GM12891 (cell line): ENCODE measurements around the gene FREM1.

Source experiments
- PAX5 ChIP-seq: IDR thresholded peaks from 2 replicates; pipeline ENCODE4 v1.6.1; 2011; ENCODE audit warnings: low read length, moderate library complexity, mild to moderate bottlenecking; ENCODE audit not compliant: insufficient read depth, severe bottlenecking
- POLR2A ChIP-seq: IDR thresholded peaks from 2 replicates; pipeline ENCODE4 v1.6.1; 2011; ENCODE audit warnings: low read depth, low read length, control low read depth
- POLR2AphosphoS5 ChIP-seq: IDR thresholded peaks from 2 replicates; pipeline ENCODE4 v1.6.1; 2011; ENCODE audit warnings: low read depth, low read length, control low read depth
- POU2F2 ChIP-seq: IDR thresholded peaks from 2 replicates; pipeline ENCODE4 v1.6.1; 2011; ENCODE audit warnings: low read depth, mild to moderate bottlenecking, control low read depth, low read length, moderate library complexity
- SPI1 ChIP-seq: IDR thresholded peaks from 2 replicates; pipeline ENCODE4 v1.6.1; 2011; ENCODE audit warnings: low read depth, low read length, control low read depth
- TAF1 ChIP-seq: IDR thresholded peaks from 2 replicates; pipeline ENCODE4 v1.6.1; 2011; ENCODE audit warnings: low read depth, low read length, control low read depth

DNA sequence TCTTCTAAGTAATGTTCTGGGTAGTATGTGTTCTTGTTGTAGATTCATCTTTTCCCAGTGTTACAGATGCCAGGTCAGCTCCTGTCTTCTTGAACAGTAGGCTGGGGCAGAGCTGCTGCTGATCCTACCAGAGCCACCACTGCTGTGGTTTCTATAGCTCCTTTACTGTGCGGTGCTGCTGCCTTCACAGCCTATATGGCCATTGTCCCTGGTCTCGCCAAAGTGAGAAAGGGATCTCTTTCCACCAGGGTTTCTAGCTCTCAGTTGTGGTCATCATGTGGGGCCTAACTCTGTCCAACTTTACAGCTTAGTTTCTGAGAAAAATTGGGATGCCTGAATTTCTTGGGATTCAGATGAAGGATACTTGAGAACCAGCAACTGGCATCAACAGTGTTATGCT, 116.8 kb downstream of the FREM1 start:
- TF ChIP-seq POLR2AphosphoS5 (no peak), POLR2A (no peak), SPI1 (no peak), PAX5 (no peak), TAF1 (no peak), POU2F2 (no peak)
